Skeletal muscle cell (primary cell): Measurements from ENCODE around the gene TRAPPC2.

ENCODE experiments used
- DNase-seq: peaks from one replicate; pipeline ENCODE4 v3.0.0-alpha.2; 2010; ENCODE audit warnings: low read depth
- H3K4me3 ChIP-seq: 2 replicates; pipeline ENCODE4 v1.5.1; 2011; ENCODE audit warnings: low read depth, mild to moderate bottlenecking, control low read depth, low read length, moderate library complexity

The TRAPPC2 gene

GRCh38 chrX:13734278-13735172 lies at the start of gene TRAPPC2, which contains the start of gene OFD1:
Gene TRAPPC2 (minus strand): TSS chrX:13734620. CDS start chrX:13719963, 14,657 bp downstream.
Gene OFD1 (plus strand): TSS chrX:13734748. CDS start chrX:13735072, 324 bp downstream.
- DNase-seq: peak; percentile 81
- H3K4me3 ChIP-seq: peak within 1 kb of the TSS; percentile 79

GRCh38 chrX:13780868-13781427 lies 46.5 kb upstream of the TRAPPC2 start:
- no peak for DNase-seq

GRCh38 chrX:13778916-13779315 lies 44.5 kb upstream of the TRAPPC2 start:
- no peak overlapping the region for H3K4me3 ChIP-seq
- DNase-seq: no peak

More at GRCh38 chrX:13780868-13781427, 46.5 kb upstream of the TRAPPC2 start:
- H3K4me3 ChIP-seq: no peak overlapping the region

- no peak for DNase-seq
- H3K4me3 ChIP-seq: no peak overlapping the region
Observed at GRCh38 chrX:13776387-13776786, 42.0 kb upstream of the TRAPPC2 start.

- DNase-seq: no peak
- no peak overlapping the region for H3K4me3 ChIP-seq
Observed at GRCh38 chrX:13775837-13776236, 41.4 kb upstream of the TRAPPC2 start.

- no peak for DNase-seq
Observed at GRCh38 chrX:13774696-13775095, 40.3 kb upstream of the TRAPPC2 start.

GRCh38 chrX:13770013-13770535 lies 35.7 kb upstream of the TRAPPC2 start:
- no peak overlapping the region for H3K4me3 ChIP-seq
- no peak for DNase-seq

More at GRCh38 chrX:13774696-13775095, 40.3 kb upstream of the TRAPPC2 start:
- H3K4me3 ChIP-seq: no peak overlapping the region

- H3K4me3 ChIP-seq: no peak overlapping the region
- DNase-seq: no peak
Observed at GRCh38 chrX:13768939-13769338, 34.5 kb upstream of the TRAPPC2 start.

GRCh38 chrX:13764765-13765164 lies 30.3 kb upstream of the TRAPPC2 start:
- no peak overlapping the region for H3K4me3 ChIP-seq
- no peak for DNase-seq

GRCh38 chrX:13764281-13764680 lies 29.9 kb upstream of the TRAPPC2 start:
- H3K4me3 ChIP-seq: no peak overlapping the region
- no peak for DNase-seq

GRCh38 chrX:13763489-13763888 lies 29.1 kb upstream of the TRAPPC2 start:
- no peak overlapping the region for H3K4me3 ChIP-seq
- DNase-seq: no peak

GRCh38 chrX:13761606-13762414 lies 27.4 kb upstream of the TRAPPC2 start:
- no peak overlapping the region for H3K4me3 ChIP-seq
- DNase-seq: no peak

GRCh38 chrX:13760426-13760825 lies 26.0 kb upstream of the TRAPPC2 start:
- DNase-seq: no peak
- no peak overlapping the region for H3K4me3 ChIP-seq

GRCh38 chrX:13759152-13759718 lies 24.8 kb upstream of the TRAPPC2 start:
- no peak overlapping the region for H3K4me3 ChIP-seq
- no peak for DNase-seq

- no peak for DNase-seq
- H3K4me3 ChIP-seq: no peak overlapping the region
Observed at GRCh38 chrX:13756381-13756780, 22.0 kb upstream of the TRAPPC2 start.

- no peak for DNase-seq
- H3K4me3 ChIP-seq: no peak overlapping the region
Observed at GRCh38 chrX:13755254-13755653, 20.8 kb upstream of the TRAPPC2 start.

GRCh38 chrX:13754765-13755164 lies 20.3 kb upstream of the TRAPPC2 start:
- H3K4me3 ChIP-seq: no peak overlapping the region
- DNase-seq: no peak

- DNase-seq: no peak
- H3K4me3 ChIP-seq: no peak overlapping the region
Observed at GRCh38 chrX:13752646-13753045, 18.2 kb upstream of the TRAPPC2 start.

GRCh38 chrX:13752141-13752540 lies 17.7 kb upstream of the TRAPPC2 start:
- DNase-seq: no peak
- no peak overlapping the region for H3K4me3 ChIP-seq
